Peyer's patch (tissue), 4 donors: Measurements from ENCODE around the gene OSCP1. TPM values are rescaled to one million over a fixed set of nuclear protein-coding genes. Genes with fewer than 3 reads are reported as not detected.

Experiments used
- DNase-seq, 3 donors: peaks; one replicate each; pipeline ENCODE4 v3.0.0-alpha.2; 2017 to 2019
- H3K27ac ChIP-seq, 4 donors: fragments of 200-600 bp; sonication (generic); one replicate each; pipeline ENCODE4 v1.5.1; 2016 to 2019
- H3K27me3 ChIP-seq, 2 donors: fragments of 200-600 bp; sonication (generic); one replicate each; pipeline ENCODE4 v1.5.1; 2019
- H3K36me3 ChIP-seq, 3 donors: fragments of 200-600 bp; sonication (generic); one replicate each; pipeline ENCODE4 v1.5.1; 2016 to 2019
- H3K4me1 ChIP-seq, 4 donors: fragments of 200-600 bp; sonication (generic); one replicate each; pipeline ENCODE4 v1.5.1; 2016 to 2019
- H3K4me3 ChIP-seq, 4 donors: fragments of 200-600 bp; sonication (generic); 1 replicate in 3 of 4; 2 replicates in 1 of 4; pipeline ENCODE4 v1.5.1; 2016 to 2019; ENCODE audit warnings: mild to moderate bottlenecking in 1 of 4
- H3K9me3 ChIP-seq, 4 donors: fragments of 200-600 bp; sonication (generic); one replicate each; pipeline ENCODE4 v1.5.1; 2016 to 2019; ENCODE audit warnings: mild to moderate bottlenecking in 1 of 4
- POLR2A ChIP-seq, 2 donors: fragments of 450-650 bp; IDR thresholded peaks; one replicate each; pipeline ENCODE4 v1.5.1; 2017; ENCODE audit warnings: antibody characterized with exemption in 2 of 2, mild to moderate bottlenecking in 2 of 2, moderate library complexity in 2 of 2
- total RNA-seq, 4 donors: library from RNA; depleted of rRNA; stranded (reverse); fragments of >200 nt; gene quantifications; one replicate each; pipeline ENCODE4 v1.1.0, GENCODE V29; 2016
- TF ChIP-seq, protein P1 (sequence below), 6 experiments: fragments of 450-650 bp in 4 of 6; fragments of 200-600 bp in 2 of 6; sonication (generic) in 1 of 6; IDR thresholded peaks; one replicate each; pipeline ENCODE4 v1.5.1; 2017 to 2019; ENCODE audit warnings: antibody characterized with exemption in 6 of 6, mild to moderate bottlenecking in 3 of 6, moderate library complexity in 1 of 6

The OSCP1 gene
- total RNA-seq, 4 donors from 2014 or later: 0.67 to 9.9 (median 3.2) TPM

DNA sequence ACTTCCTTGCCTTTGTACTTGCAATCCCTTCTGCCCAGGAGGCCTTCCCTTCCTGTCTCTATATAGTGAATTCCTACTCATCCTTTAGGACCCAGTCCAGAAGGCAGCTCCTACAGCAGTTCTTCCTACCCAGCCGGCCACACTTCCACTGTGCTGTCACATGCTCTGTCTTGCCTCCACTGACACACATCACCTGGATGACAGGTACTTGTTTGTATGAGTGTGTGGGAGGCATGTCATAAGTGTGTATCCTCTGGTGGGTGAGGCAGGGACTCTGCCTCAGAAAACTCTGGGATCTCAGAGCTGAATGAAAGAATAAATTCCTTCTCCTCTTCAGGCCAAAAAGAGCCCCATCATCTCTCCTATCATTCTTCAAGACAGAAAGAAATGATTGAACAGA is 5.1 kb upstream of the OSCP1 start:
- no peak for DNase-seq
- Histone ChIP-seq H3K4me3 (no peak overlapping the region), H3K36me3 (peaks cover 0 to 49% (median 0%) of the 10 kb centered on the region in 3 donors), H3K9me3 (no peaks in the 10 kb centered on the region), H3K4me1 (no peaks in the 10 kb centered on the region), H3K27ac (no peak overlapping the region), H3K27me3 (no peaks in the 10 kb centered on the region)
- TF ChIP-seq POLR2A (IDR thresholded peaks at IDR 0.05): no peak
- TF ChIP-seq, protein P1, sequence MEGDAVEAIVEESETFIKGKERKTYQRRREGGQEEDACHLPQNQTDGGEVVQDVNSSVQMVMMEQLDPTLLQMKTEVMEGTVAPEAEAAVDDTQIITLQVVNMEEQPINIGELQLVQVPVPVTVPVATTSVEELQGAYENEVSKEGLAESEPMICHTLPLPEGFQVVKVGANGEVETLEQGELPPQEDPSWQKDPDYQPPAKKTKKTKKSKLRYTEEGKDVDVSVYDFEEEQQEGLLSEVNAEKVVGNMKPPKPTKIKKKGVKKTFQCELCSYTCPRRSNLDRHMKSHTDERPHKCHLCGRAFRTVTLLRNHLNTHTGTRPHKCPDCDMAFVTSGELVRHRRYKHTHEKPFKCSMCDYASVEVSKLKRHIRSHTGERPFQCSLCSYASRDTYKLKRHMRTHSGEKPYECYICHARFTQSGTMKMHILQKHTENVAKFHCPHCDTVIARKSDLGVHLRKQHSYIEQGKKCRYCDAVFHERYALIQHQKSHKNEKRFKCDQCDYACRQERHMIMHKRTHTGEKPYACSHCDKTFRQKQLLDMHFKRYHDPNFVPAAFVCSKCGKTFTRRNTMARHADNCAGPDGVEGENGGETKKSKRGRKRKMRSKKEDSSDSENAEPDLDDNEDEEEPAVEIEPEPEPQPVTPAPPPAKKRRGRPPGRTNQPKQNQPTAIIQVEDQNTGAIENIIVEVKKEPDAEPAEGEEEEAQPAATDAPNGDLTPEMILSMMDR (IDR thresholded peaks at IDR 0.05): no peak

DNA sequence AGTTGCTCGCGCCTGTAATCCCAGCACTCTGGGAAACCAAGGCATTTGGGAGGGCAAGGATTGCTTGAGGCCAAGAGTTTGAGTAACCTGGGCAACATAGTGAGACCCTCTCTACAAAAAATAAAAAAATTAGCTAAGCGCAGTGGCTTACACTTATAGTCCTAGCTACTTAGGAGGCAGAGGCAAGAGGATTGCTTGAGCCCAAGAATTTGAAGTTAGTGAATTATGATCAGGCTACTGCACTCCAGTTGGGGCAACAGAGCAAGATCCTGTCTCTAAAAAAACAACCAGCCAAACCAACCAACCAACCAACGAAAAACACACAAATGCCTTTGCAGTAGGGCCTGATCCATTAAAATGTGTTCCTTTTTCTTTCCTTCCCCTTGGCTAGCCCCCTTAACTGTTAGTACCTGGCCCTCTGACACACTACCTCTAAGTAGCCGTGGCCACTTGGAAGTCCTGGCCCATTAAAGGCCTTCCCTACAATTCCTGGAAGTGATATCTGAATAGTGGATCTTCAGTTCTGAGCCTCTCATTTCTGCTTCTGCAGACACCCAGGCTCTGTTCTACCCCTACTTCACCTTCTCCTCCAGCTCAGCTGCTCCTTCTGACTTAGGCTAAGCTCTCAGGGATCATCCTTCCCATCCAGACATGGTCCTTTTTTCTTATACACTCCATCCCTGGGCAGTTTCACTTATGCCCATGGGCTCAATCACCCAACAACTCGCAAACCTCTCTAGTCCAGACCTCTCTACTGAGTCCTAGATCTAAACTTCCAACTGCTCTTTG is 3.5 kb upstream of the OSCP1 start:
- H3K27ac ChIP-seq: no peak overlapping the region
- H3K9me3 ChIP-seq: no peaks in the 10 kb centered on the region
- peaks cover 0 to 44% (median 0%) of the 10 kb centered on the region in 3 donors for H3K36me3 ChIP-seq
- TF ChIP-seq POLR2A (IDR thresholded peaks at IDR 0.05): no peak
- TF ChIP-seq, protein P1 (IDR thresholded peaks at IDR 0.05): no peak
- no peaks in the 10 kb centered on the region for H3K27me3 ChIP-seq
- H3K4me3 ChIP-seq: no peak overlapping the region
- no peaks in the 10 kb centered on the region for H3K4me1 ChIP-seq
- DNase-seq: no peak

DNA sequence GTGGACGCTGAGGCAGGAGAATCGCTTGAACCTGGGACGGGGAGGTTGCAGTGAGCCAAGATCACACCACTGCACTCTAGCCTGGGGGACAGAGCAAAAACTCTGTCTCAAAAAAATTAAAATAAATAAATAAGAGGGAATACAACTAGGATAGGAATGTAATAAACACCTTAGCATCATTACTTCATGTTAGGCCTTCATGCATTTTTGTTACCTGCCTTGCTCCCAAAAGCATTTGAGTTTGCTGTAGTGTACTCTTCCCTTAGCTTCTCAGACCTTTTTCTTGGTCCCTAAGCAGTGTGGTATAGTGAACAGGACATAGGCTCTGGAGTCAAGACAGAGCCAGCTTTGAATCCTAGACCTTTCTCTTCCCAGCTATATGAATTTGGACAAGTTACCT is 2.8 kb upstream of the OSCP1 start:
- Histone ChIP-seq H3K27me3 (no peaks in the 10 kb centered on the region), H3K4me3 (no peak overlapping the region), H3K36me3 (peaks cover 0 to 38% (median 0%) of the 10 kb centered on the region in 3 donors), H3K9me3 (no peaks in the 10 kb centered on the region), H3K4me1 (no peaks in the 10 kb centered on the region), H3K27ac (no peak overlapping the region)
- TF ChIP-seq, protein P1 (IDR thresholded peaks at IDR 0.05): no peak
- no peak for TF ChIP-seq POLR2A (IDR thresholded peaks at IDR 0.05)
- DNase-seq: no peak

DNA sequence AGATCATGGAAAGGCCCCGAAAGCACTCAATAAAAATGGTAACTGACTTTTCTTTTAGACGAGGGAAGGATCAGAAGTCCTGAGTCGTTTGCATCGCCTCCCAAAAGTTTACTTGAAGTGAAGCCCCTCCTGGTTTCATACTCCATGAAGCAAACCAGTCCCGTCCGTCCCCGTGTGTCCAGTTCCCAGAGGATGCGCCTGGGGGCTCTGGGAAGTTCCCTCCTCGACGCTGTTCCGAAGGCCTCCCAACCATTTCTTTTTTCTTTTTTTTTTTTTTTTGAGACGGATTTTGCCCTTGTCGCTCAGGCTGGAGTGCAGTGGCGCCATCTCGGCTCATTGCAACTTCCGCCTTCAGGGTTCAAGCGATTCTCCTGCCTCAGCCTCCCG is 661 bp upstream of the OSCP1 start:
- TF ChIP-seq, protein P1 (IDR thresholded peaks at IDR 0.05): no peak
- no peak for TF ChIP-seq POLR2A (IDR thresholded peaks at IDR 0.05)
- no peaks in the 10 kb centered on the region for H3K4me1 ChIP-seq
- peaks cover 0 to 19% (median 0%) of the 10 kb centered on the region in 3 donors for H3K36me3 ChIP-seq
- no peak for DNase-seq
- H3K27me3 ChIP-seq: no peaks in the 10 kb centered on the region
- H3K9me3 ChIP-seq: no peaks in the 10 kb centered on the region
- H3K27ac ChIP-seq: peak overlapping the region; percentile 80 to 94 (median 88)
- H3K4me3 ChIP-seq: peak overlapping the region; percentile 42 to 68 (median 57)

DNA sequence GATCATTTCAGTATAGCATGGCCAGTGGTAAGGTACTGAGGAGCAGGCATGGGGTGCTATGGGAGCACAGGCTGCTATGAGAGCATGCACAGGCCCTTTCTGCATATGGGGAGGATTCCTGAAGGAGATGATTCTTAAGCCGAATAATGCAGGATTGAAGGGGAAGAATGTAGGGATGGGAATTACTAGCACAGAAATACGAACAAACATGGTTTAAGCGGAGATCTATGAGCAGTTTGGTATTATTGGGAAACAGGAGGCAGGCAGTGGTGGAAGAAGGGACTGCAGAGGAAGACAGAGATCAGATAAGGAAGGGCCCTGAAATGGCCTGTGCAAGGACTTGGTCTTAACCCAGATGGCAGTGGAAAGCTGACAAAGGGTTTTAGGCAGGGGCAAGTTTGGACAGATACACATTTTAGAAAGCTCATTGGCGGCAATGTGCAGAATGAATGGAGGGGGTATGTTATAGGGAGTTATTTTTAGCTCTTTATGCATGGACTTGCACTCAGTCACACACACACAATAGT is 1.7 kb downstream of the OSCP1 start:
- no peak for DNase-seq
- H3K36me3 ChIP-seq: no peaks in the 10 kb centered on the region
- H3K9me3 ChIP-seq: no peaks in the 10 kb centered on the region
- TF ChIP-seq, protein P1 (IDR thresholded peaks at IDR 0.05): no peak
- no peak for TF ChIP-seq POLR2A (IDR thresholded peaks at IDR 0.05)
- H3K27ac ChIP-seq: no peak overlapping the region
- H3K4me3 ChIP-seq: no peak overlapping the region
- no peaks in the 10 kb centered on the region for H3K4me1 ChIP-seq
- no peaks in the 10 kb centered on the region for H3K27me3 ChIP-seq
